Caki2 (cell line): ENCODE measurements around the gene CMTM7. TPM values are rescaled to one million over a fixed set of nuclear protein-coding genes. Genes with fewer than 3 reads are reported as not detected.

Experiments used
- DNase-seq: peaks from one replicate; pipeline ENCODE4 v3.0.0-alpha.2; 2015; ENCODE audit warnings: low read depth
- in situ Hi-C: cut with HindIII; loops from 2 replicates; pipeline ENCODE4 v1.10.0; 2016; ENCODE audit warnings: low sequenced_read_pairs, low pct_unique_long_range_greater_than_20kb, mixed read lengths
- total RNA-seq: library from RNA; depleted of rRNA; stranded (reverse); fragments of >200 nt; shearing (Covaris generic); gene quantifications from 2 replicates; pipeline ENCODE4 v1.2.3, GENCODE V29; 2014; ENCODE audit warnings: low replicate concordance; rRNA removed

CMTM7 gene
- total RNA-seq, 1 experiment from 2014 or later, result 15.5 TPM

GRCh38 chr3:32495085-32495484, 103.4 kb downstream of the CMTM7 start:
- DNase-seq, result no peak
- in situ Hi-C loops, result no loop called here

- DNase-seq, result no peak
- in situ Hi-C loops, result no loop called here
Measured at GRCh38 chr3:32495609-32496008, 104.0 kb downstream of the CMTM7 start.

GRCh38 chr3:32498252-32498651, 106.6 kb downstream of the CMTM7 start:
- no peak for DNase-seq
- in situ Hi-C loops, result no loop called here

- in situ Hi-C loops, result no loop called here
- DNase-seq, result no peak
Measured at GRCh38 chr3:32498992-32499391, 107.3 kb downstream of the CMTM7 start.

GRCh38 chr3:32499585-32499984, 107.9 kb downstream of the CMTM7 start:
- in situ Hi-C loops, result no loop called here
- no peak for DNase-seq

GRCh38 chr3:32500231-32500630, 108.6 kb downstream of the CMTM7 start:
- no peak for DNase-seq

GRCh38 chr3:32500880-32501782, 109.5 kb downstream of the CMTM7 start:
- in situ Hi-C loops, result no loop called here

More at GRCh38 chr3:32500231-32500630, 108.6 kb downstream of the CMTM7 start:
- in situ Hi-C loops, result no loop called here

GRCh38 chr3:32501783-32502117, 110.1 kb downstream of the CMTM7 start:
- no peak for DNase-seq
- in situ Hi-C loops, result no loop called here

More at GRCh38 chr3:32500880-32501782, 109.5 kb downstream of the CMTM7 start:
- DNase-seq, result no peak

GRCh38 chr3:32502118-32502945, 110.7 kb downstream of the CMTM7 start, which contains the start of gene CMTM6:
Gene CMTM6, minus strand, starts transcription at chr3:32502852. Its CDS starts 107 bp downstream, at chr3:32502745.
- DNase-seq, result peak; percentile 72
- in situ Hi-C loops, result no loop called here

GRCh38 chr3:32502946-32503286, 111.3 kb downstream of the CMTM7 start:
- no peak for DNase-seq
- in situ Hi-C loops, result no loop called here

Other genes starting within 250 kb of the CMTM7 start
- gene CMTM8, start 153.2 kb upstream of the CMTM7 start, total RNA-seq, result 1.1 and 3.2 TPM in 2 replicates
- 73.3 and 82.2 TPM in 2 replicates for gene CMTM6, start 111.0 kb downstream of the CMTM7 start, total RNA-seq
- gene DYNC1LI1, start 179.0 kb downstream of the CMTM7 start, total RNA-seq, result 41.1 and 58.4 TPM in 2 replicates